Fibroblast of peridontal ligament (primary cell): ENCODE results near the gene EGFL7.

Experiments used
- DNase-seq: peaks from one replicate; pipeline ENCODE4 v3.0.0-alpha.2; 2010; ENCODE audit errors: extremely low read depth

The EGFL7 gene

GRCh38 chr9:136659861-136660784 lies 2.6 kb upstream of the EGFL7 start:
- no peak for DNase-seq

DNA sequence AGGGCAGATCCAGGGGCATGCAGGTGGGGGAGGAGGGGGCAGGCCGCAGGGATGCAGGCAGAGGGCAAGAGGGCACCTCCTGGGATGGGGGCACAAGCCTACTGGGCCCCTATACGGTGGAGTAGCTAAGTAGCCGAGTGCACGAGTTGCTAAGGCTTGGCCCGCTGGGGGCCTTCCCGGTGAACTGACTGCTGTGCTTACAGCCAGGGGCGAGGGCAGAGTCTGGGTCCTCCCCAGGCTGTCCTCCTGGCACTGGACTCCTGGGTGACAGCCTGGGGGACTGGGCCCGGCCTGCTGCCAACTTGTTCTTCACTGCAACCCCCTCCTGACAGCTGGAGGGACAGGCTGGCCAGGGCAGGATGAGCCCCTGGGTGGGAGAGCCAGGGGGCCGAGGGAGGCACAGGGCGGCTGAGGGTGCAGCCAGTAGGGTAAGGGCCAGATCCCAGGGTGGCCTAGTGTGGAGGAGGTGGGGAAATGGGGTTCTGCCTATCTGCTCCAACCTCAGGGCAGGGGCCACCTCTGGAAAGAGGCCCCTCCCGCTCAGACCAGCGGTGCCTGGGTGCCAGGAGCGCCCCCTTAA lies 1.7 kb upstream of the EGFL7 start:
- DNase-seq, result no peak

DNA sequence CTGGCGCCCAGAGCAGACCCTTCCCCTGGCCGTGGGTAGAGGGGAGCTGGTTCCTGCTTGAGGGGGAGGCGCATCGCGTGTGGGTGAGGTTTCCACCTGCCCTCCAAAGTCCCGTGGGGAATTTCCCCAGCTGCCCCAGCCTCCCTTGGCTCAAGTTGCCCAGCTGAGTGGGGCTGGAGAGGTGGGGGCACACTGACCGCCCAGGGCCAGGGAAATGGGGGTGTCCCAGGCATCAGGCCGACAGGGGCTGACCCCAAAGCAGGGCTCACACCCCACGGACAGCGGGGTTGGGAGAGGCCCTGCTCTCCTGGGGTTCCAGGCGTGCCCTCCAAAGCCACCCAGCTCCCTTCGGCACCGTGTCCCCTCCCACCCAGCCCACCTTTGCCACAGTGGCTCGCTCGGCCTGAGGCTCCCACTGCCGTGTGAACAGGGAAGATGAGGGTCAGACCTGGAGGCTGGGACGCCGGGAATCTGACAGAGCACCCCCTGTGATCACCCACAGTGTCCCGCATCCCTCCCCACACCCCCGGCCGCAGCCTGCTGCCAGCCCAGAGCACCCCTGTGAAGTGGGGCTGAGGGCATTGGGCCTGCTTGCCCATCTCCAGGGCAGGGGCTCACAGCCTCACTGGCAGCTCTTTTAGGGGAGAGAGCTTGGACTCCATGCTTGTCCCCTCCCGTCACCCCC lies 933 bp upstream of the EGFL7 start:
- DNase-seq, result no peak

DNA sequence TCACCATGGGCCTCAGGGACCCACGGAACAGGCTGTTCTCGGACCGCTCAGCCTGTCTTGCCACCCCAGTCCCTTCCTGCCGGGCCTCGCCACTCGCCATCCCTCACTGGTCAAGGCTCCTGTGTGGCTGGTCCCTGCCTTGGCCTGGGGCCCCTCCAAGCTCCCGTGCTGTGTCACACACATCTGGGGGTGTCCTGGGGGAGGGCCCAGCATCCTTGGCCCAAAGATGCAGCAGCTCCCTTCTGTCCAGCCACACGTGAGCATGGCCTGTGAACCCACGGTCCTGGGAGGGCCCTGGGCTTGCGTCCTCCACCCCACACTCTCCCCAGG lies 425 bp upstream of the EGFL7 start:
- no peak for DNase-seq

DNA sequence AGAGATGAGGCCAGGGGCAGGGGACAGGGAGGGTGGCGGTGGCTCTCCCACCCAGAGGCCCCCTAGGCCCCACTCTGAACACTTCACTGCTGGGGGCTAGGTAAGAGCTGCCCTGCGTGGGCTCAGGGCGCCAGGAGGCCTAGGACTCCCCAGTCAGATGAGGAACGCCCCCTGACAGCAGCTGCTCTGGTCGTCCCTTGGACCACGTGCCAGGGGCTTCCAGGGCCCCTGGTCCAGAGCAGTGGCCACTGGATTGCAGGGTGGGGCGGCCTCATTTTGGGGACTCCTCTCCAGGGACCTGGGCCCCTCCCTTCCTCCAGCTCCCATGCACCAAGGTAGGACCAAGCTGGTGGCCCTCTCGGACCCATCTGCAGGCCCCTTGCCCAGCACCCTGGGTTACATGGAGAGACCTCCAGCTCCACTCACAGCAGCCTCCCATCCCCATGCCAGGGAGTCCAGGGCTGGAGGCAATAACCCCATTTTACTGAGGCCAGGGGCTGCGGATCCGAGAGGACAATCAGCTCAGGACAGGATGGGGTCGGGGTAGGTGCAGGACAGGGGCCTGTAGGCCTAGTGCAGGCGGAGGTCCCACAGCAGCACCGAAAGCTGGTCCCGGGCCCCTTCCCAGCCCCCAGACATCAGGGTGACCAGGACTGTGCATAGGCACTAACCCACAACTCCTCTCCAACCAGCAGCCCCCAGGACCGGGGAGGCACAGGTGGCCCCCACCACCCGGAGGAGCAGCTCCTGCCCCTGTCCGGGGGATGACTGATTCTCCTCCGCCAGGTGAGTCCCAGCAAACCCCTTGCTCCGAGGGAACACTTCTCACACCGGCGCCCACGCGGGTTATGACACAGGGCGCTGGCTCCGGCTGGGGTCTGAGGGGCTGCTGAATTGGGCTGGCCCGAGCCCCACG lies 1.5 kb downstream of the EGFL7 start:
- no peak for DNase-seq

DNA sequence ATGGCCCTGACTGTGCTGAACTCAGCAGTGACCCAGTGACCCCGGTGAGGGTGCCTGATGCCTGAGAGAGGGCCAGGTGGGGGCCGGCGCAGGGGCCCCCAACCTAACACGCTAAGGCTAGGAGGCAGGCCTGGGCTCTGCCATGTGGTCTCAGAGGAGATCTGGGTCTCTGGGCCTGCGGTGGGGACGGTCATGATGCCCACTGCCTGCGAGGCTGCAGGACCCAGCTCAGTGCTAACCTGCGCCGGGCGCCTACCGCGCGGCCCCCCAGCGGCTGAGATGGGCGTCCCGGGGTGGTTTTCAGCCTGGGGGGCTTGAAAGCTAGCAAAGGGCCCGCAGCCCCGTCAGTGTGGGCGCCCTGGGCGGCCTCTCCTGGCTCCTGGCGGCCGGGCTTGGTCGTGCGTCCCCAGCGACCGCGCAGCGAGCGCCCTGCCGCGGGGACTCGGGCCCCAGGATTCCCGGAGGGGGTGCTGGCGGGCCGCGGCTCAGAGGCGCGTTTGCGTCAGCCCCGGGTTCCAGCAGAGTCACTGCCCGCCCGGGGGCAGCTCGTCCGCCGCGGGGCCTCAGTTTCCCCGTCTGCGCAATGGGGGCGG lies 2.5 kb downstream of the EGFL7 start:
- DNase-seq, result no peak

DNA sequence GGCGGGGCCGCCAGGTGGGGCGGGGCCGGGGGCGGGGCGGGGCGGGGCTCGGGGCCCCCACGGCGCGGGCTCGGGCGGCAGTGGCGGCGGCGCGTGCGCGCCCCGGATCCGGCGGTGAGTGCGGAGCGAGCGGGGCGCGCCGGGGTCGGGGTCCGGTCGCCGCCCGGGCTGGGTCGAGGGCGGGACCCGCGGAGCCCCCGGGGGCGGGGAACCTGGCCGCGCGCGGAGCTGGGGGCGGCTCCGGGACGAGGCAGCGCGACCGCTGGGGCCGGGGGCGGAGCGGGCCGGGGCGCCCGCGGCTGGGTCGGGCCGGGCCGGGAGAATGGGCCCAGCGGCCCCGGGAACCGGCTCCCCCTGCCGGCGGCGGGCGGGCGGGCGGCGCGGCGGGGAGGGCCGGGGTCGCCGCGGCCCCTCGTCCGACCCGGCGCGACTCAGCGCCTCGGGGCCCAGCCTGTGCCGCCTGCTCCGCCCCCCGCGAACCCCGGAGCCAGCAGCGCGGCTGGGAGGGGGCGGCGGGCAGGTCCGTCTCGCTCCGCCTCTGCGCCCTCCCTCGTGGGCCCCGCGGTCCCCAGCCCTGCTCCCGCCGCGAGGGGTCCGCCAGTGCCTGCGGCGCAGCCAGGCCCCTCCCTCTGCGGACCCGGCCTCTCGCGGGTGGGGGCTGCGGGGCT lies 3.1 kb downstream of the EGFL7 start:
- no peak for DNase-seq

GRCh38 chr9:136666372-136667213 lies 3.9 kb downstream of the EGFL7 start:
- DNase-seq, result no peak

GRCh38 chr9:136667214-136667939 lies 4.7 kb downstream of the EGFL7 start:
- DNase-seq, result no peak

DNA sequence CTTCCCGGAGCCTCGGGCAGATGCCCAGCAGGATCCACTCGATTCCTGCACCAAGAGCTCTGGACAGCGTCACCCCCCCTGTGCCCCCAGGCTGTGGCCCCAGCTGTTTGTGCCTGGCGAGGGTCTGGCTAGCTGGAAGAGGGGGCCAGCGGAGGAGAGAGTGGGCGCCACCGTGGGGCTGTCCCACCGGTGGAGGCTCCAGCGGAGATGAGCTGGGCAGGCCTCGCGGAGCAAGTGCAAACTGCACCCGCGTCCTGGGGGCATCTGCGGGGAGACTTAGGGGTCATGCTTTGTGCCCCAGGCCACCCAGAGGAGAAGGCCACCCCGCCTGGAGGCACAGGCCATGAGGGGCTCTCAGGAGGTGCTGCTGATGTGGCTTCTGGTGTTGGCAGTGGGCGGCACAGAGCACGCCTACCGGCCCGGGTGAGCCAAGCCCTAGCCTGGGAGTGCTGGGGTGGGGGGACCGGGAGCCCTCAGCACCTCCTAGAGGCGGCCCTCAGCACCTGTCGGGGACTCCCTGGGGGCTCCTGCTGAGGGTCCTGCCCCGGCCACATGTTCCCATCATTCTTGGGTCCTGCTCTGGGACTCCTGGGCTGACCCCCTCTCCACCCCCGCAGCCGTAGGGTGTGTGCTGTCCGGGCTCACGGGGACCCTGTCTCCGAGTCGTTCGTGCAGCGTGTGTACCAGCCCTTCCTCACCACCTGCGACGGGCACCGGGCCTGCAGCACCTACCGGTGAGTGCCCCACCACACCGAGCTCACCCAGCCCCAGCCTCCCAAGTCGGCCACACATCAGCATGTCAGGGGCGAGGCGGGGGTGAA lies 5.4 kb downstream of the EGFL7 start:
- DNase-seq, result no peak

DNA sequence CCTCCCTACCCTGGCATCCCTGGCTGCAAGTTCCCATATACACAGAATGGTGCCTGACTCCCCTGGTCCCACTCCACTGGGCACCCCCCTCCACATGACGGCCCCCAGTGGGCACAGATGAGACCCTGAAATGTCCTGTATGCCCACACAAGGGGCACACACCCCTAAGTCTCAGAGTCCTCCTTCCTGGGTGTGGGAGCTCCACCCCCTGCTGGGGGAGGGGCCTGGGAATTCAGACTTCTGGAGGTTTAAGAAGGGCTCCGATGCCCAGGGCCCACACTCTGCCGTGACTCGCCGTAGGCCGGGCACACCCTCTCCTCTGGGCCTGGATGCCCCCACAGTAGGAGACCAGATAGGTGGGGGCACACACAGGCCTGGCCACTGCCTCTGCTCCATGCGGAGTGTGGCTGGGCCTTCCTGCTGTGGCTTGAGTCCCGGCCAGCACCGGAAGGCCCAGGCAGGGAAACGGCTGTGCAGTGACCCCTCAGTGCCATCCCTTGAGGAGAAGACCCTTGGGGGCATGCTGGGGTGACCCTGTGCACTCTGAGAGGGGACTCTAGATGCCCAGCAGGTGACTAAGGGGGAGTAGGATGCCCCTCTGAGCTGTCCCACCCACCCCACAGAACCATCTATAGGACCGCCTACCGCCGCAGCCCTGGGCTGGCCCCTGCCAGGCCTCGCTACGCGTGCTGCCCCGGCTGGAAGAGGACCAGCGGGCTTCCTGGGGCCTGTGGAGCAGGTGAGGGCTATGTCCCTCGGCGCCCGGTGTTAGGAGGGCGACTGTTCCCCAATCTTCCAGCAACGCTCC lies 6.5 kb downstream of the EGFL7 start:
- DNase-seq, result no peak

DNA sequence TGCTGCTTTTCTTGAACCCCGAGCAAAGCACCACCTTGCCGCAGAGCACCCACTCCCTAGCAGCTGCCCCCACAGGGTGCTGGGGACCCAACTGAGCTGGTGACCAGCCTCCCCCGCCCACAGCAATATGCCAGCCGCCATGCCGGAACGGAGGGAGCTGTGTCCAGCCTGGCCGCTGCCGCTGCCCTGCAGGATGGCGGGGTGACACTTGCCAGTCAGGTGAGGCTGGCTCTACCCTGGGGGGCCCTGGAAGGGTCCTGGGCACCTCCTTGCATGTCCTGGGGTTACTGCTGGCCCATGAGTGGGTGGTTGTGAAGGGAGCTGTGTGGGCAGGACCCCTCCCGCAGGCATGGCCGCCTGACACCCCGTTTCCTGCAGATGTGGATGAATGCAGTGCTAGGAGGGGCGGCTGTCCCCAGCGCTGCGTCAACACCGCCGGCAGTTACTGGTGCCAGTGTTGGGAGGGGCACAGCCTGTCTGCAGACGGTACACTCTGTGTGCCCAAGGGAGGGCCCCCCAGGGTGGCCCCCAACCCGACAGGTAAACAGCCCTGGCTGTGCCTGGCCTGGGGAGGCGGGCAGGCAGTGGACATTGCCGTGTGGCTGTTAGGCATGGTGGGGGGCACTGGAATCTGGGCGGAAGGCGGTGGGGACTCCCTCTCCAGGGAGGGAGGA lies 7.2 kb downstream of the EGFL7 start:
- DNase-seq, result no peak

DNA sequence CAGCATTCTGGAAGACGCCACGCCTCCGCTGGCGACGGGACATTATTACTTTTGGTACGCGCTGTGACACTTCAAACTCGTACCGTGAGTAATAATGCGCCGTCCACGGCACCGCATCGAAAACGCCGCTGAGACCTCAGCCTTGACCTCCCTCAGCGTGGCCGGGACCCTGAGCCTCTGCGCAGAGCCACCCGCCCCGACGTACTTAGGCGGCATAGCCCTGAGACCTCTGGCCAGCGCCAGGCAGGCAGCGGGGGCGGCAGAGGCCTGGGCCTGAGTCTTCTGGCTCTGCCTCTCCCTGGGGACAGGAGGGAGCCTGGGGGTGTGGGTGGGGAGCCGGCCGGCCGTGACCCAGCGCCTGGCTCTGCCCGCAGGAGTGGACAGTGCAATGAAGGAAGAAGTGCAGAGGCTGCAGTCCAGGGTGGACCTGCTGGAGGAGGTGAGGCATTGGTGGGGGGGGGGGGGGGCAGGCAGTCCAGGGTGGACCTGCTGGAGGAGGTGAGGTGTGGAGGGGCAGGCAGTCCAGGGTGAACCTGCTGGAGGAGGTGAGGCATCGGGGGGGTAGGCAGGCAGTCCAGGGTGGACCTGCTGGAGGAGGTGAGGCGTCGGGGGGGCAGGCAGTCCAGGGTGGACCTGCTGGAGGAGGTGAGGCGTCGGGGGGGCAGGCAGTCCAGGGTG lies 8.0 kb downstream of the EGFL7 start:
- DNase-seq, result no peak

GRCh38 chr9:136671254-136671614 lies 8.5 kb downstream of the EGFL7 start:
- no peak for DNase-seq

DNA sequence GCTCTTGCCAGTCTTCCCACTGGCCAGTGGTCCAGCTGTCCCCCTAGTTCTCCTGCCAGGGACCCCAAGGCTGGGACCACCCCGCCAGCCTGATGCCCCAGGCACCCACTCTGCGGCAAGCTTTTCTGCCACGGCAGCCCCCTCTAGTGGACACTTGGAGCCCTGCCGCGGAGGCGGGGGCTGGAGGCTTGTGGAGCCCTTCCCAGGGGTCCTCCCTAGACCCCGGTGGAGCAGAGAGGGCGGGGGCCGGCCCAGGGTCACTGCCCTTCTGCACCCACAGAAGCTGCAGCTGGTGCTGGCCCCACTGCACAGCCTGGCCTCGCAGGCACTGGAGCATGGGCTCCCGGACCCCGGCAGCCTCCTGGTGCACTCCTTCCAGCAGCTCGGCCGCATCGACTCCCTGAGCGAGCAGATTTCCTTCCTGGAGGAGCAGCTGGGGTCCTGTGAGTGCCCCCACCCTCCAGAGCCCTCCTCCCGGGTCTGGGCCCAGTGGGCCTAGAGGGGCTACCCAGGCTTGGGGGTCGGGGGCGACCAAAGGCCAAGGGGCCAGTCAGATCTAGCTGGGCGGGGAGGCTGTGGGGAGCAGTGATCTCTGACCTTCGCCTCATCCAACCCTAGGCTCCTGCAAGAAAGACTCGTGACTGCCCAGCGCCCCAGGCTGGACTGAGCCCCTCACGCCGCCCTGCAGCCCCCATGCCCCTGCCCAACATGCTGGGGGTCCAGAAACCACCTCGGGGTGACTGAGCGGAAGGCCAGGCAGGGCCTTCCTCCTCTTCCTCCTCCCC lies 9.1 kb downstream of the EGFL7 start:
- DNase-seq, result no peak
